ENCODE results near the gene TOMM40. TPM values are rescaled to one million over a fixed set of nuclear protein-coding genes. Genes with fewer than 3 reads are reported as not detected.

TOMM40 gene
- total and polyA plus RNA-seq, 2 of the 13 experiments (the other 11 are each of a cell fraction or from before 2014, with no cell fraction given) = 72.0 to 110 TPM

GRCh38 chr19:44891016-44891882, at the start of gene TOMM40 (continued):
- TF ChIP-seq FOXJ3 (CRISPR knock-in tag; IDR thresholded peaks at IDR 0.05; ENCODE audit: borderline replicate concordance) (no peak), NFRKB (IDR thresholded peaks at IDR 0.05) (no peak), FOXA1 (IDR thresholded peaks at IDR 0.05) (no peak), FOXA1 (CRISPR knock-in tag; IDR thresholded peaks at IDR 0.05) (no peak), REPIN1 (CRISPR knock-in tag; IDR thresholded peaks at IDR 0.05; ENCODE audit: borderline replicate concordance, low read depth) (no peak), SYNCRIP (IDR thresholded peaks at IDR 0.05; ENCODE audit: insufficient read depth, low read depth, low read length) (no peak), ZFAT (CRISPR knock-in tag; conservative IDR thresholded peaks at IDR 0.05) (no peak), ZFY (CRISPR knock-in tag; IDR thresholded peaks at IDR 0.05) (peak; percentile 74), GABPA (IDR thresholded peaks at IDR 0.05; ENCODE audit: low read depth, low read length) (peak; percentile 55), GABPA (CRISPR knock-in tag; IDR thresholded peaks at IDR 0.05; ENCODE audit: low read depth) (peak; percentile 76), ZNF790 (CRISPR knock-in tag; IDR thresholded peaks at IDR 0.05; ENCODE audit: borderline replicate concordance) (peak; percentile 59; the same call in 1 of the 2 replicates), KDM5A (IDR thresholded peaks at IDR 0.05; ENCODE audit: borderline replicate concordance, low read length) (peak; percentile 84), ZNF572 (CRISPR knock-in tag; IDR thresholded peaks at IDR 0.05) (no peak), ARID4A (CRISPR knock-in tag; IDR thresholded peaks at IDR 0.05; ENCODE audit: borderline replicate concordance) (peak; percentile 57; the same call in 1 of the 2 replicates), FOXO4 (CRISPR knock-in tag; conservative IDR thresholded peaks at IDR 0.05) (no peak), NCOA5 (CRISPR knock-in tag; IDR thresholded peaks at IDR 0.05) (no peak), ZNF317 (CRISPR knock-in tag; IDR thresholded peaks at IDR 0.05) (no peak), MIXL1 (CRISPR knock-in tag; IDR thresholded peaks at IDR 0.05) (no peak), SRY (CRISPR knock-in tag; IDR thresholded peaks at IDR 0.05) (0 out of 2 replicates have a peak, but pooled peaks have one; percentile 53)
- TF ChIP-seq, protein P1, sequence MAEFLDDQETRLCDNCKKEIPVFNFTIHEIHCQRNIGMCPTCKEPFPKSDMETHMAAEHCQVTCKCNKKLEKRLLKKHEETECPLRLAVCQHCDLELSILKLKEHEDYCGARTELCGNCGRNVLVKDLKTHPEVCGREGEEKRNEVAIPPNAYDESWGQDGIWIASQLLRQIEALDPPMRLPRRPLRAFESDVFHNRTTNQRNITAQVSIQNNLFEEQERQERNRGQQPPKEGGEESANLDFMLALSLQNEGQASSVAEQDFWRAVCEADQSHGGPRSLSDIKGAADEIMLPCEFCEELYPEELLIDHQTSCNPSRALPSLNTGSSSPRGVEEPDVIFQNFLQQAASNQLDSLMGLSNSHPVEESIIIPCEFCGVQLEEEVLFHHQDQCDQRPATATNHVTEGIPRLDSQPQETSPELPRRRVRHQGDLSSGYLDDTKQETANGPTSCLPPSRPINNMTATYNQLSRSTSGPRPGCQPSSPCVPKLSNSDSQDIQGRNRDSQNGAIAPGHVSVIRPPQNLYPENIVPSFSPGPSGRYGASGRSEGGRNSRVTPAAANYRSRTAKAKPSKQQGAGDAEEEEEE (CRISPR knock-in tag; IDR thresholded peaks at IDR 0.05; ENCODE audit: borderline replicate concordance) = no peak
- TF ChIP-seq, protein P2, sequence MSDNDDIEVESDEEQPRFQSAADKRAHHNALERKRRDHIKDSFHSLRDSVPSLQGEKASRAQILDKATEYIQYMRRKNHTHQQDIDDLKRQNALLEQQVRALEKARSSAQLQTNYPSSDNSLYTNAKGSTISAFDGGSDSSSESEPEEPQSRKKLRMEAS (IDR thresholded peaks at IDR 0.05) = peak; percentile 89

Data from HepG2 (cell line).